ENCODE results near the gene RERE.

DNA sequence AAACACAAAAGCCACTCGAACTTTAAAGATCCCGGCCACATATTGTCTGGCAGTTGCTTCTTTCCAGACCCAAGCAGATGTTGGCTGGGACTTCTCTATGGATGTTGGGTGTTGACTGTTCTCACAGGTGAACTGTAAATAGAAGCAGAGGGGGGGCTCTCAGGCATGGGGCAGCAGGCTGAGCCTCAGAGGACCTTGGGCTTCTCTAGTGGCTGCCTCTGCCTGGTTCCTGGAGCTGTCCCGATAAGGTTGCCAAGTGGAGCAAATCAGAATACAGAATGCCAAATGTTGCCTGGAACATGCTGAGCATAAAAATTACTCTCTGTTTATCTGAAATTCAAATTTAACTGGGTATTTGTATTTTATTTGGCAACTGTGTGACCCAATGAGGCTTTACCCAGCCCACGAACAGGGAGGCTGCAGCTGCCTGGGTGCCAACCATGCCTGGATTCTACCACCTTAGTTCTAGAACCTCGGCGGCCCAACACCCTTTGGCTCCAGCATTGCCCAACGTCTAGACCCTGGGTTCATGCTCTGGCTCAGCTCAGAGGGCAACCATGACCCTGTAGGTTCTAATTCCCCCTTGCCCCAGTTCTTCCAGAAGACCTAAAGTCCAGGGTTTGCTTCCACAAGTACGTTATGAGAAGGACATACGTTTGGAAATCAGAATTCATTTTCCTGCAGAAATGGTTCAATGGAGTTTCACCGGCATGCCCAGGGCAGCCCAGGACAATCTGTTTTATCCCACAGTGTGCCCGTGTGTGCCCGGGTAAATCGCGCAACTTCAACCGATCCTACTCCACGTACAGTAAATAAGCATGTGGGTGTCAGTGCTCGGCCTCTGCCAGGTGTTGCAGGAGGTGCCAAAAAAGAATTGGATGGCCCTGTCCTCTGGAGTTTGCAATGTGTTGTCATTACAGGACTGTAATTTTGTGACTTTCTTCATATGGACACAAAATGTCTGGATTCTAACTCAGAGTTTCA, 504.9 kb downstream of the RERE start:
- TF ChIP-seq, protein P1, sequence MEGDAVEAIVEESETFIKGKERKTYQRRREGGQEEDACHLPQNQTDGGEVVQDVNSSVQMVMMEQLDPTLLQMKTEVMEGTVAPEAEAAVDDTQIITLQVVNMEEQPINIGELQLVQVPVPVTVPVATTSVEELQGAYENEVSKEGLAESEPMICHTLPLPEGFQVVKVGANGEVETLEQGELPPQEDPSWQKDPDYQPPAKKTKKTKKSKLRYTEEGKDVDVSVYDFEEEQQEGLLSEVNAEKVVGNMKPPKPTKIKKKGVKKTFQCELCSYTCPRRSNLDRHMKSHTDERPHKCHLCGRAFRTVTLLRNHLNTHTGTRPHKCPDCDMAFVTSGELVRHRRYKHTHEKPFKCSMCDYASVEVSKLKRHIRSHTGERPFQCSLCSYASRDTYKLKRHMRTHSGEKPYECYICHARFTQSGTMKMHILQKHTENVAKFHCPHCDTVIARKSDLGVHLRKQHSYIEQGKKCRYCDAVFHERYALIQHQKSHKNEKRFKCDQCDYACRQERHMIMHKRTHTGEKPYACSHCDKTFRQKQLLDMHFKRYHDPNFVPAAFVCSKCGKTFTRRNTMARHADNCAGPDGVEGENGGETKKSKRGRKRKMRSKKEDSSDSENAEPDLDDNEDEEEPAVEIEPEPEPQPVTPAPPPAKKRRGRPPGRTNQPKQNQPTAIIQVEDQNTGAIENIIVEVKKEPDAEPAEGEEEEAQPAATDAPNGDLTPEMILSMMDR (IDR thresholded peaks at IDR 0.05; ENCODE audit: extremely low read depth in 1 of 2, insufficient read depth in 1 of 2, low read depth in 1 of 2, low read length in 2 of 2): no peak
- TF ChIP-seq EZH2 (IDR thresholded peaks at IDR 0.05; ENCODE audit: borderline replicate concordance, low read depth, low read length, severe bottlenecking): no peak
- TF ChIP-seq POLR2A (IDR thresholded peaks at IDR 0.05; ENCODE audit: low read depth, low read length): no peak
- TF ChIP-seq MYC (IDR thresholded peaks at IDR 0.05; ENCODE audit: low read depth, low read length): no peak
- TF ChIP-seq POLR2AphosphoS5 (IDR thresholded peaks at IDR 0.05; ENCODE audit: insufficient read depth, low read depth, low read length): no peak
